ENCODE results near the gene SNTG2. TPM values are rescaled to one million over a fixed set of nuclear protein-coding genes. Genes with fewer than 3 reads are reported as not detected.

Gene SNTG2
- total and polyA plus RNA-seq, 10 of the 15 experiments (the other 5 are each of a cell fraction or from before 2014, with no cell fraction given): not detected

- Histone ChIP-seq H3K27ac (ENCODE audit: control insufficient read depth, insufficient read depth) (no peak overlapping the region), H3K4me2 (ENCODE audit: control insufficient read depth, insufficient read depth) (no peak overlapping the region), H2AFZ (ENCODE audit: control insufficient read depth, low read depth, low read length) (no peak overlapping the region), H3K4me1 (ENCODE audit: control insufficient read depth, insufficient read depth, low read length) (no peaks in the 10 kb centered on the region), H3K79me2 (ENCODE audit: control insufficient read depth, insufficient read depth, low read length) (no peaks in the 10 kb centered on the region), H4K20me1 (ENCODE audit: control insufficient read depth, insufficient read depth) (no peaks in the 10 kb centered on the region), H3K9me3 (replicated peaks; ENCODE audit: control insufficient read depth, insufficient read depth, low read length) (no peaks in the 10 kb centered on the region), H3K27me3 (replicated peaks in 1 of 2; ENCODE audit: control insufficient read depth in 2 of 2, insufficient read depth in 2 of 2, low read length in 1 of 2) (no peaks in the 10 kb centered on the region), H3K36me3 (ENCODE audit: control insufficient read depth in 2 of 2, insufficient read depth in 2 of 2, low read length in 1 of 2) (no peaks in the 10 kb centered on the region), H3K4me3 (no peak overlapping the region), H3K9ac (ENCODE audit: control insufficient read depth, insufficient read depth, low read length) (no peak overlapping the region)
- POLR2A ChIA-PET: no interaction called here
- DNase-seq (ENCODE audit: low read depth, low spot score) (no peak), FAIRE-seq (no peak), ATAC-seq (no peak)
- in situ Hi-C loops (cut with MboI): no loop called here
- WGBS (ENCODE audit: insufficient coverage, insufficient replicate concordance, low lambda C conversion rate, missing lambda C conversion rate): 16% methylated on average over 14 of the region's 14 CpGs
- no TSS peak for BruUV-seq (replicated peaks)
- CTCF ChIA-PET: no interaction called here
- intact Hi-C loops (cut with micrococcal nuclease; ENCODE audit: unreplicated experiment): no loop called here
- SMC1A ChIA-PET (ENCODE audit: uncharacterized antibody, unreplicated experiment): no interaction called here
- RAD21 ChIA-PET (ENCODE audit: unreplicated experiment): no interaction called here
- no peak for TF ChIP-seq BCL3 (IDR thresholded peaks at IDR 0.05; ENCODE audit: borderline replicate concordance, insufficient read depth, low read depth, low read length, poor library complexity, severe bottlenecking)
- TF ChIP-seq EED (IDR thresholded peaks at IDR 0.05; ENCODE audit: low read depth): no peak
- no peak for TF ChIP-seq RAD21 (IDR thresholded peaks at IDR 0.05; ENCODE audit: insufficient read depth, low read depth, low read length)
- no peak for TF ChIP-seq REST (IDR thresholded peaks at IDR 0.05; ENCODE audit: low read depth, low read length)
- no peak for TF ChIP-seq FOXM1 (IDR thresholded peaks at IDR 0.05; ENCODE audit: low read depth, low read length)
- TF ChIP-seq CTCF (IDR thresholded peaks at IDR 0.05 in 2 of 3, conservative IDR thresholded peaks at IDR 0.05 in 1 of 3; ENCODE audit: control insufficient read depth in 2 of 3, extremely low read depth in 1 of 3, insufficient read depth in 1 of 3, low read depth in 3 of 3, low read length in 3 of 3): no peak
- TF ChIP-seq SMARCA5 (IDR thresholded peaks at IDR 0.05): no peak
- TF ChIP-seq SMAD1 (IDR thresholded peaks at IDR 0.05; ENCODE audit: low read depth, partially characterized antibody): no peak
- no peak for TF ChIP-seq NBN (IDR thresholded peaks at IDR 0.05)
- no peak for TF ChIP-seq SPI1 (IDR thresholded peaks at IDR 0.05; ENCODE audit: borderline replicate concordance, insufficient read depth, low read depth, low read length)
- TF ChIP-seq ATF2 (IDR thresholded peaks at IDR 0.05; ENCODE audit: low read length): no peak
- TF ChIP-seq MYB (IDR thresholded peaks at IDR 0.05; ENCODE audit: borderline replicate concordance, low read depth, low read length): no peak
- TF ChIP-seq GABPA (IDR thresholded peaks at IDR 0.05; ENCODE audit: low read depth): no peak
Measured at GRCh38 chr2:1081451-1082225, 131.0 kb downstream of the SNTG2 start.
